ENCODE results near the gene UROC1.

Gene UROC1

GRCh38 chr3:126517291-126517951 lies at the start of gene UROC1:
Gene UROC1, minus strand, starts transcription at chr3:126517773. Its CDS starts 54 bp downstream, at chr3:126517719.
- DNase-seq (ENCODE audit: low read depth in 2 of 2), result no peak

- DNase-seq (ENCODE audit: low read depth in 2 of 2), result no peak
These were observed 45.2 kb upstream of the UROC1 start for GRCh38 chr3:126562737-126563276.

GRCh38 chr3:126558336-126559071 lies 40.9 kb upstream of the UROC1 start, which contains the start of gene C3orf22:
Gene C3orf22, minus strand, starts transcription at chr3:126558932. Its CDS starts 5,542 bp downstream, at chr3:126553390.
- DNase-seq (ENCODE audit: low read depth in 2 of 2), result no peak

GRCh38 chr3:126557761-126558160 lies 40.2 kb upstream of the UROC1 start:
- no peak for DNase-seq (ENCODE audit: low read depth in 2 of 2)

- DNase-seq (ENCODE audit: low read depth in 2 of 2), result no peak
These were observed 39.8 kb upstream of the UROC1 start for GRCh38 chr3:126557415-126557745.

- DNase-seq (ENCODE audit: low read depth in 2 of 2), result no peak
These were observed 39.3 kb upstream of the UROC1 start for GRCh38 chr3:126556637-126557414.

GRCh38 chr3:126555795-126556636 lies 38.4 kb upstream of the UROC1 start:
- DNase-seq (ENCODE audit: low read depth in 2 of 2), result no peak

- no peak for DNase-seq (ENCODE audit: low read depth in 2 of 2)
These were observed 37.3 kb upstream of the UROC1 start for GRCh38 chr3:126554560-126555525.

GRCh38 chr3:126553284-126554084 lies 35.9 kb upstream of the UROC1 start:
- no peak for DNase-seq (ENCODE audit: low read depth in 2 of 2)

GRCh38 chr3:126552688-126553283 lies 35.2 kb upstream of the UROC1 start:
- DNase-seq (ENCODE audit: low read depth in 2 of 2), result no peak

- DNase-seq (ENCODE audit: low read depth in 2 of 2), result no peak
These were observed 34.5 kb upstream of the UROC1 start for GRCh38 chr3:126551839-126552687.

GRCh38 chr3:126551121-126551838 lies 33.7 kb upstream of the UROC1 start:
- DNase-seq (ENCODE audit: low read depth in 2 of 2), result no peak

GRCh38 chr3:126550488-126551051 lies 33.0 kb upstream of the UROC1 start:
- DNase-seq (ENCODE audit: low read depth in 2 of 2), result no peak

GRCh38 chr3:126549861-126550487 lies 32.4 kb upstream of the UROC1 start:
- DNase-seq (ENCODE audit: low read depth in 2 of 2), result no peak

GRCh38 chr3:126548556-126549466 lies 31.2 kb upstream of the UROC1 start:
- no peak for DNase-seq (ENCODE audit: low read depth in 2 of 2)

All from stimulated activated CD8-positive, alpha-beta memory T cell treated with anti-CD3 and anti-CD28 coated beads, Interleukin-7, amount 100 ng/mL, for 1 hour (primary cell).